ENCODE results near the gene GREM1. TPM values are rescaled to one million over a fixed set of nuclear protein-coding genes. Genes with fewer than 3 reads are reported as not detected.

The GREM1 gene
- total RNA-seq, 1 donor from 2014 or later: 0.49 TPM

- no peak for DNase-seq
- peaks cover 25% of the 10 kb centered on the region for H3K9me3 ChIP-seq (replicated peaks)
- H3K27me3 ChIP-seq (ENCODE audit: low read depth): peaks cover 21% of the 10 kb centered on the region
- TF ChIP-seq CTCF (IDR thresholded peaks at IDR 0.05; ENCODE audit: borderline replicate concordance): no peak
- intact Hi-C loops (cut with micrococcal nuclease): no loop called here
- H3K36me3 ChIP-seq: no peaks in the 10 kb centered on the region
- H3K27ac ChIP-seq (replicated peaks): no peak overlapping the region
- H3K4me3 ChIP-seq: no peak overlapping the region
- H3K4me1 ChIP-seq: no peaks in the 10 kb centered on the region
These were observed 18.3 kb downstream of the GREM1 start for GRCh38 chr15:32735989-32736700.

- peaks cover 30% of the 10 kb centered on the region for H3K9me3 ChIP-seq (replicated peaks)
- no peak for TF ChIP-seq CTCF (IDR thresholded peaks at IDR 0.05; ENCODE audit: borderline replicate concordance)
- no peak overlapping the region for H3K4me3 ChIP-seq
- no peaks in the 10 kb centered on the region for H3K4me1 ChIP-seq
- H3K27me3 ChIP-seq (ENCODE audit: low read depth): peaks cover 17% of the 10 kb centered on the region
- H3K36me3 ChIP-seq: no peaks in the 10 kb centered on the region
- H3K27ac ChIP-seq (replicated peaks): no peak overlapping the region
- intact Hi-C loops (cut with micrococcal nuclease): no loop called here
- no peak for DNase-seq
These were observed 18.9 kb downstream of the GREM1 start for GRCh38 chr15:32736701-32737061.

GRCh38 chr15:32737304-32737703 is 19.5 kb downstream of the GREM1 start:
- Histone ChIP-seq H3K4me1 (no peaks in the 10 kb centered on the region), H3K36me3 (no peaks in the 10 kb centered on the region), H3K27me3 (ENCODE audit: low read depth) (peaks cover 11% of the 10 kb centered on the region), H3K27ac (replicated peaks) (no peak overlapping the region), H3K9me3 (replicated peaks) (peaks cover 36% of the 10 kb centered on the region), H3K4me3 (no peak overlapping the region)
- no peak for TF ChIP-seq CTCF (IDR thresholded peaks at IDR 0.05; ENCODE audit: borderline replicate concordance)
- DNase-seq: no peak
- intact Hi-C loops (cut with micrococcal nuclease): no loop called here

GRCh38 chr15:32738666-32739065 is 20.9 kb downstream of the GREM1 start:
- Histone ChIP-seq H3K4me3 (no peak overlapping the region), H3K27ac (replicated peaks) (no peak overlapping the region), H3K36me3 (no peaks in the 10 kb centered on the region), H3K9me3 (replicated peaks) (peaks cover 42% of the 10 kb centered on the region), H3K27me3 (ENCODE audit: low read depth) (peaks cover 5% of the 10 kb centered on the region), H3K4me1 (no peaks in the 10 kb centered on the region)
- TF ChIP-seq CTCF (IDR thresholded peaks at IDR 0.05; ENCODE audit: borderline replicate concordance): no peak
- intact Hi-C loops (cut with micrococcal nuclease): no loop called here
- no peak for DNase-seq

GRCh38 chr15:32739522-32740063 is 21.8 kb downstream of the GREM1 start:
- Histone ChIP-seq H3K4me3 (no peak overlapping the region), H3K4me1 (no peaks in the 10 kb centered on the region), H3K27ac (replicated peaks) (no peak overlapping the region), H3K27me3 (ENCODE audit: low read depth) (peaks cover 5% of the 10 kb centered on the region), H3K36me3 (no peaks in the 10 kb centered on the region), H3K9me3 (replicated peaks) (peaks cover 42% of the 10 kb centered on the region)
- DNase-seq: no peak
- intact Hi-C loops (cut with micrococcal nuclease): no loop called here
- TF ChIP-seq CTCF (IDR thresholded peaks at IDR 0.05; ENCODE audit: borderline replicate concordance): no peak
